ENCODE data around the gene NHEJ1. TPM values are rescaled to one million over a fixed set of nuclear protein-coding genes. Genes with fewer than 3 reads are reported as not detected.

The NHEJ1 gene
- total RNA-seq, 2 experiments from 2014 or later = 7.2 to 8.5 TPM

- Histone ChIP-seq H3K36me3 (ENCODE audit: insufficient read depth, low read length) (peaks cover 21% of the 10 kb centered on the region), H3K4me3 (ENCODE audit: low read length) (peak within 1 kb of the TSS; percentile 69), H3K27ac (ENCODE audit: low read depth in 1 of 2, low read length in 2 of 2) (peak within 1 kb of the TSS; percentile 89 to 90), H3K27me3 (ENCODE audit: control insufficient read depth in 1 of 2, insufficient read depth in 2 of 2, low read length in 2 of 2) (no peaks in the 10 kb centered on the region), H3K4me1 (ENCODE audit: insufficient read depth, low read length) (peaks cover 53% of the 10 kb centered on the region), H3K9me3 (ENCODE audit: control insufficient read depth in 1 of 2, insufficient read depth in 1 of 2, low read length in 2 of 2) (no peaks in the 10 kb centered on the region)
- Mint-ChIP-seq H3K27me3 (no peaks in the 10 kb centered on the region), H3K27ac (peak within 1 kb of the TSS; percentile 93), H3K9me3 (no peaks in the 10 kb centered on the region), H3K4me3 (peak within 1 kb of the TSS; percentile 90), H3K4me1 (ENCODE audit: low read depth) (peaks cover 45% of the 10 kb centered on the region), H3K36me3 (ENCODE audit: low read depth) (peaks cover 26% of the 10 kb centered on the region)
- no peak for TF ChIP-seq CTCF (IDR thresholded peaks at IDR 0.05)
- DNase-seq (peak; percentile 88 to 98 (median 95)), ATAC-seq (ENCODE audit: poor library complexity) (peak; percentile 93)
- intact Hi-C loops (cut with DNase I, micrococcal nuclease) = loop anchor here (1.0 to 10.0 kb wide), 6 partner anchors 28 to 338 kb away; partner anchors contain the start of genes CHPF (in 1 of the 2), DNAJB2 (in 1 of the 2), DNPEP (in 1 of the 2) and RETREG2 (in 1 of the 2)
- POLR2A ChIA-PET = interaction anchor here (0.6 to 4.8 kb wide), 22 partner anchors 8 to 182 kb away, joined by 3 to 139 read pairs (median 12); partner anchors contain the start of genes ABCB6, ANKZF1, ATG9A and CNPPD1
- CTCF ChIA-PET = interaction anchor here (0.9 to 4.2 kb wide), 10 partner anchors 13 to 226 kb away, joined by 3 to 32 read pairs (median 5); partner anchors contain the start of genes CNPPD1, DNPEP and NHEJ1
Measured at GRCh38 chr2:219206328-219207133, 45.9 kb upstream of the NHEJ1 start, which contains the start of gene ZFAND2B. TSS of gene ZFAND2B (plus strand) at chr2:219206782. CDS start at chr2:219206988, 206 bp downstream.

- Mint-ChIP-seq H3K4me1 (ENCODE audit: low read depth) (peaks cover 41% of the 10 kb centered on the region), H3K27me3 (no peaks in the 10 kb centered on the region), H3K27ac (peak overlapping the region; percentile 93), H3K9me3 (no peaks in the 10 kb centered on the region), H3K4me3 (peak overlapping the region; percentile 90), H3K36me3 (ENCODE audit: low read depth) (peaks cover 21% of the 10 kb centered on the region)
- ChIA-PET POLR2A (interaction anchor here (1.0 to 4.8 kb wide), 20 partner anchors 9 to 182 kb away, joined by 3 to 139 read pairs (median 13); partner anchors contain the start of genes ABCB6, ANKZF1, ATG9A and CNPPD1), CTCF (interaction anchor here (0.9 to 4.2 kb wide), 10 partner anchors 13 to 226 kb away, joined by 3 to 32 read pairs (median 5); partner anchors contain the start of genes CNPPD1, DNPEP and NHEJ1)
- peaks cover 0 to 3% of the 10 kb centered on the region in 2 experiments for H3K9me3 ChIP-seq (ENCODE audit: control insufficient read depth in 1 of 2, insufficient read depth in 1 of 2, low read length in 2 of 2)
- no peaks in the 10 kb centered on the region for H3K27me3 ChIP-seq (ENCODE audit: control insufficient read depth in 1 of 2, insufficient read depth in 2 of 2, low read length in 2 of 2)
- H3K27ac ChIP-seq (ENCODE audit: low read depth in 1 of 2, low read length in 2 of 2) = peak overlapping the region; percentile 89 to 90
- peak overlapping the region; percentile 69 for H3K4me3 ChIP-seq (ENCODE audit: low read length)
- no peak for DNase-seq
- ATAC-seq (ENCODE audit: poor library complexity) = no peak
- H3K36me3 ChIP-seq (ENCODE audit: insufficient read depth, low read length) = peaks cover 21% of the 10 kb centered on the region
- H3K4me1 ChIP-seq (ENCODE audit: insufficient read depth, low read length) = peaks cover 47% of the 10 kb centered on the region
- intact Hi-C loops (cut with DNase I, micrococcal nuclease) = loop anchor here (1.0 to 10.0 kb wide), 6 partner anchors 28 to 339 kb away; partner anchors contain the start of genes CHPF (in 1 of the 2), DNAJB2 (in 1 of the 2), DNPEP (in 1 of the 2) and RETREG2 (in 1 of the 2)
- TF ChIP-seq CTCF (IDR thresholded peaks at IDR 0.05) = no peak
Measured at GRCh38 chr2:219205981-219206327, 45.3 kb upstream of the NHEJ1 start.

- Histone ChIP-seq H3K36me3 (ENCODE audit: insufficient read depth, low read length) (peaks cover 21% of the 10 kb centered on the region), H3K9me3 (ENCODE audit: control insufficient read depth in 1 of 2, insufficient read depth in 1 of 2, low read length in 2 of 2) (peaks cover 0 to 3% of the 10 kb centered on the region in 2 experiments), H3K4me1 (ENCODE audit: insufficient read depth, low read length) (peaks cover 39% of the 10 kb centered on the region), H3K4me3 (ENCODE audit: low read length) (no peak overlapping the region), H3K27ac (ENCODE audit: low read depth in 1 of 2, low read length in 2 of 2) (no peak overlapping the region), H3K27me3 (ENCODE audit: control insufficient read depth in 1 of 2, insufficient read depth in 2 of 2, low read length in 2 of 2) (no peaks in the 10 kb centered on the region)
- Mint-ChIP-seq H3K4me3 (peak overlapping the region; percentile 65), H3K27me3 (no peaks in the 10 kb centered on the region), H3K27ac (peak overlapping the region; percentile 93), H3K4me1 (ENCODE audit: low read depth) (peaks cover 40% of the 10 kb centered on the region), H3K9me3 (no peaks in the 10 kb centered on the region), H3K36me3 (ENCODE audit: low read depth) (peaks cover 21% of the 10 kb centered on the region)
- intact Hi-C loops (cut with DNase I, micrococcal nuclease) = loop anchor here in 1 of 2 experiments (10.0 kb wide), 2 partner anchors 180 to 340 kb away; partner anchors contain the start of genes CHPF, DNPEP and TMEM198
- no peak for ATAC-seq (ENCODE audit: poor library complexity)
- no peak for TF ChIP-seq CTCF (IDR thresholded peaks at IDR 0.05)
- POLR2A ChIA-PET = interaction anchor here (1.2 to 2.4 kb wide), 5 partner anchors 9 to 48 kb away, joined by 4 to 41 read pairs (median 17); partner anchors contain the start of genes TUBA4A and TUBA4B
- no peak for DNase-seq
- CTCF ChIA-PET = interaction anchor here (0.7 to 2.9 kb wide), 3 partner anchors 34 to 75 kb away, joined by 3 to 17 read pairs (median 5); partner anchors contain the start of gene NHEJ1
Measured at GRCh38 chr2:219205165-219205538, 44.5 kb upstream of the NHEJ1 start.
